HG03460 (cell line): ENCODE measurements around the gene SLIT3.

Experiments used
- ATAC-seq: cut with Tn5 transposase; IDR thresholded peaks from one replicate; pipeline ENCODE4 v1.9.1; 2021; ENCODE audit not compliant: unreplicated experiment

SLIT3 gene

DNA sequence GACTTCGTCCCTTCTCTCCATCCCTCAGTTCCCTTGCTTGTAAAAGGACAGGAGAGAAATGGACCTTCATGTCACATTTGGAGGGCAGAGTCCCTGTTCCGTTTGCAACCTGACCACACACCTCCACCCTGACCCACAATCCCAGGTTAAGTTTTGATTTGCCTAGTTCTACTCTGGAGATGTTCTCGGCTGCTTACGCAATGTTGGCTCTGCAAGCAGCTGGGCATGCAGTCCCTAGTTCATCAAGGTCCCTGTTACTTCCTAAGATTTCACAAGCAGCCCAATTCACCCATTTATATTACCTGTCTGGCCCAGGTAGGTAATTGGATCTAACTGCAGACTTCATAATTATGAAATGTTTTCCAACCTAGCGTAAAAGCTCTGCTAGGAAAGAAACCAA, 28.8 kb downstream of the SLIT3 start:
- ATAC-seq = no peak

DNA sequence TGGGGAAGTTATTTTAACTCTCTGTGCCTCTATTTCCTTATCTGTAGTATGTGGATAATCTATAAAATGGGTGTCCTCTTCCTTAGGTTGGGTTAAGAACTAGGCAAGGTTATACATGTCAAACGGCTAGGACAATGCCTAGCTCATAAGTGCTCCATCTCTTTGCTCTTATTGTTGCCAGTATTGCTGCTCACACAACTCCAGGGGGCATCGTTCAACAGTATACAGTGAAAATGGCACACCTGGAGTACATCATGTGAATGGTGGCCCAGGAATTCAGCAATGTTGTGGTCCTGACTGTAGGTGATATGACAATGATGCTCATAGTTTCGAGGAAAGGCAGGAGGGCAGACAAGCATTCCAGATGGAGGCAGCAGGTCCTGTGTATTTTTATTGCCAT, 30.1 kb downstream of the SLIT3 start:
- ATAC-seq = no peak

DNA sequence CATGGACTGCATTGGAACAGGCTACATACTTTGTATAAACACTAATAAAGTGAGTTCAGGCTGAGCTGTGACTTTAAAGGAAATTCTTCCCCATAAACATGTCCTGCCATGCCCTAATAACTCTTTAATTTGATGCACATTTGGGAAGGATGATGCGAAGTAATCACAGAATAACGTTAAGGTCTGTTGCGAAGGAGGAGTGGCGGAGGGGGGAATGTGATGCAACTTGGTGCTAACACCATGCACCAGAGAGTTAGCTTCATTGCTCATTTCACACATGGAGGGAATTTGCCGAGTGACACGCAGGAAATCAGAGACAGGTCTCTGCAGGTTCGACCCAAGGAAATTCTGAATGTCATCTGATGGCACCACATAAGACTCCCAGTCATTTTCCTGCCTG, 32.9 kb downstream of the SLIT3 start:
- ATAC-seq = no peak

DNA sequence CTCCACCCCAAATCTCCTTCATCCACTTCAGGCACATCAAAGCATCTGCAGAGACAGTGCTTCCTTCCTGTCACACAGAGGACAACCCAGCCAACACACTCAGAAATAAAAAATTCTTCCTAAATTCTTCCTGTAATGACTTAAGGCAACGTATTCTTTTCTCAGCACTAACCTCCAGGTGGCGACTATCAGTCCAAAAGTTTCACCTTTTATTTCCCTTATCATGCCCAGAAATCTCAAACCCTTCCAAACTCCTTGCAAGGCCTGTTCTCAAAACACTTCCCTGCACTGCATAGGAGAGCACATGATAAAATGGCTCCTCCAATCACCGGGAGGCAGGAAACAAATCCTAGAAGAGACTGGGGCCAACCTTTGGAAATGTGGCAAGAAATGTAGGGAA, 35.1 kb downstream of the SLIT3 start:
- ATAC-seq = no peak

DNA sequence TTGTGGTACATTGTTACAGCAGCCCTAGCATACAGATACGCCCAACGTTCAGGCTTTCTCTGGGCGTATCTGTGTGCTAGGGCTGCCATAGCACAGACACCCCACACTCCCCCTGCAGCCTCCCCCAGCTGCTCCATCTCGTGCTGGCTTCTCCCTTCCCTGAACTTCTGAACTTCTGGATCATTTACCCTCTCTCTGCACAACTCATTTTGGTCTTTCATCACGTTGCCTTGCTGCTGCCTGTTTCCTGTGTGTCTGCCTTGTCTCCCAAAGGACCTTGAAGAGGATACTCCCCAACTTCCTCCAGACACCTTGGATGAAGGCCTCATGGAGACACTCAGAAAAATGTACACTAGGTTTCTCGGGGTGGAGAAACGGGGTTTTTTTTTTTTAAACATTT, 37.3 kb downstream of the SLIT3 start:
- no peak for ATAC-seq

DNA sequence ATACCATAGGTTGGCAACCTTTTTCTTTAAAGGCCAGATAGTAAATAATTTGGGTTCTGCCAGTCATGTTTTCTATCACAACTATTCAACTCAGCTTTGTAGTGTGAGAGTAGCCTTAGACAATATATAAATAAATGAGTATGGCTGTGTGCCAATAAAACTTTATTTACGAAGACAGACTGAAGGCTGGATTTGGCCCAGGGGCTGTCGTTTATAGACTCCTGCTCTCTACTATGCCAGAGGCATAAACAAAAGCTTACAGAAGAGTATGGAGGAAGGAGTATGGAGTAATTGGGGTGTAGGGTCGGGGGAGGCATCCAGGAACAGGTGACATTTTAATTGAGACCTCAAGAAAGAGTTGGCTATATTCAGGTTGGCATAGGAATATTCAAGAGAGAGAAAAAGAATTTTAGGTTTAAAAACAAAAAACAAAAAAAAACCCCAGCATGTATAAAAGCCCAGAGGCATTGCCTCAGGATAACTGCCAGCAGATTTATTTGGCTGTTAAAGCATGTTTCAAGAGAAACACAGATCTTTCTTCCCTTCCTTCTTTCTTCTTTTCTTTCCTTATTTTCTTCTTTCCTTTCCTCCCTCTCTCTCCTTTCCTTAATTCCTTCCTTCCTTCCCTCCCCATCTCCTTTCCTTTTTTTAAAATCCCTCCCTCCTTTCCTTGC, 39.9 kb downstream of the SLIT3 start:
- no peak for ATAC-seq

DNA sequence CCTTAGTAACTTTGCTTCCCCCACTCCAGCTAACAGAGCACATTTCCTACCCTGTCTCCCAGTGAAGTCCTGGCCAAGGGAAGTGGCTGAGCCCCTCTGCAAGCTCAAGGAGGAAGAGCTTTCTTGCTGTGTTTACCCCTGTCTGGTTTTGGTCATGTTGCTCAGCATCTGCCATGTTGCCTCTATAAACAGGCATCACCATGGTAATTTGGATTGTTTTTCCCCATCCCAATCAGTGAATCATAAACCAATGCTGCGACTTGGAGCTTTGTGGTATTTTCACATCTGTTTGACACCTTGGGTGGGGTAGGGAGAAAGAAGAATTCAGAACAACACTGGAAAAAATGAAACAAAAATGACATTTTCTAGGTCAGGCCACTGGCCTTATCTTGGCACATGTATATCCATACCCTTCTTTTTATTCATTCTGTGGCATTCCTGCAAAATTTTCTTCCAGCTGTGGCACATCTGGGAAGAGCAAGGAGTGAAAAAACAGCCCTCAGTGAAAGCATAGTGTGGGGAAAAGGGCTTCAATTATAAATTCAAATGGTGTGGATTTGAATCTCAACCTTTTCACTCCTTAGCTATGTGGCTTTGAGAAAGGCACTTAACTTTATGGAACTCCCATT, 42.5 kb downstream of the SLIT3 start:
- no peak for ATAC-seq

DNA sequence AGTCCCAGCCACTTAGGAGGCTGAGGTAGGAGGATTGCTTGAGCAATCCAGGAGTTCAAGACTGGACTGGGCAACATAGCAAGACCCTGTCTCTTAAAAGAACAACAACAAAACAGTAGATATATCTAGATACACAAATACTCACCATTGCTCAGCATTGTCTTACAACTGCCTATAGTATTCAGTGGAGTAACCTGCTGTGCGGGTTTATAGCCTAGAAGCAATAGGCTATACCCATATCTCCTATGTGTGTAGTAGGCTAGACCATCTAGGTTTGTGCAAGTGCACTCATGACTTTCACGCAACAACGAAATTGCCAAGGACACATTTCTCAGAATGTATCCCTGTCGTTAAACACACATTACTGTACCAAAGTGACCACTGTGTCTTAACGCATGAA, 44.7 kb downstream of the SLIT3 start:
- ATAC-seq = no peak

DNA sequence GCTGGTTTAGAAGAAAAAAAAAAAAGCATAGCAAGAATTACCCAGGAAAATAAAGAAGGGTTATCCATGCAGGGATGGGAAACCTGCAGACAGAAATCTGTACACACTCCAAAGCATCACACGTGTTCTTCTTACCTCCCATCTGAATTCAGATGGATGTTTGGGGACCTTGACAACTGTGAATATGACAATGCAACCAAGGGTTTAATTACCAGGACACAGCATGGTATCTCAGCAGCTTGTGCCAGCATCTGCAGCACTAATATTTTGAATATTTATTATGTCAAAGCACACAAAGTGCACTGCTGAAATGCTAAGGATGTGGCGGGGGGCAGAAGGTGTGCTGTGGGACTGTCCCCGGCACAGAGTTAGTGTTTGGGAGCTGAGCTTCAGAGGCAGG, 47.9 kb downstream of the SLIT3 start:
- ATAC-seq = no peak

DNA sequence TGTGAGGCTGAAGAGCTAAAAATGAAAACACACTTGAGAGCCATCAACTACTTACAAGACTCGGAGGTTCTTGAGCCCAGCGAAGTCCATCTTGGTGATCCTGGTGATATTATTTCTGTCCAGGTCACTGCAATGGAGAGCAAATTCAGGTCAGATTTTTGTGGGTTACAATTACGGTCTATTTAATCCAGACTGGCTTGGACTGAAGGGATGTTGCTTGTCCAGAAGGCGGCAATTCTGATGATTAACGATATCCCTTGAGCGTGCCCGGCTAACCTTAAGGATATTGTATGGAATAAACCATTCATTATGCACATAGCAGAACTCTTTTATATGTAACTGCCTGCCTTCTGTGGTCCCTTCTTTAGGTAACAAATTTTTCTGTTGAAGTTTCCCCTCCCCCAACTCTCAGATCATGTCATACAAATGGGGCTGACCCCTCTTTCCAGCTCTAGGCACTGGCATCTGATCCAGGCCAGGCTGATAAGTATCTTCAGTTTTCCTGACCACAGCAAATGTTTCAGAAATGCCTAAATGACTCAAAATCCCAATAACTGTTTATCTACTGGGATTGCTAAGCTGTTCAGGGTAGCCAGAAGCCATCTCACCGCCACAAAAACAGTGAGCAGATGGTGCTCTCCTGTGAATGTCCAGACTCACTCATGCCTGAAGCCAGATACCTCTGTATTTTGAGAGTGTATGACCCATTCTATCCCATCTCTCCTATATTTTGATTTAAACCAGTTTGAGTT, 49.4 kb downstream of the SLIT3 start:
- no peak for ATAC-seq

DNA sequence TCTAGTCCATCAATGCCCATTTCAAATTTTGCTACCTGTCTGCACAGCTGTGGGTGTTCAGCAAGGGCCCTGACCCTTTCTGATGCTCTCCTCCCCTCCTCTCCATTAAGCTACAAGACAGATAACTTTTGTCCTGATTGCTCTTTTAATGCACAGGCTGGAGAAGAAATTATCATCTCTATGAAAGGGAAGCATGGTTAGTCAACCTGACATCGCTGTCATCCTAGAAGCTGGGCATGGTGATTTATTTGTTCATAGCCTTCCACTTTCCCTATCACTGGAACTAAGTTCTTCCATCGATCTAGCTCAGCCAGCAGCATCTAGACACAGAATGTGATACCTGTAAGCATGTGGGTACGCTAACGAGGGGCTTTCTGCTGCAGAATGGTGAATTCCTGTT, 50.1 kb downstream of the SLIT3 start:
- ATAC-seq = no peak

DNA sequence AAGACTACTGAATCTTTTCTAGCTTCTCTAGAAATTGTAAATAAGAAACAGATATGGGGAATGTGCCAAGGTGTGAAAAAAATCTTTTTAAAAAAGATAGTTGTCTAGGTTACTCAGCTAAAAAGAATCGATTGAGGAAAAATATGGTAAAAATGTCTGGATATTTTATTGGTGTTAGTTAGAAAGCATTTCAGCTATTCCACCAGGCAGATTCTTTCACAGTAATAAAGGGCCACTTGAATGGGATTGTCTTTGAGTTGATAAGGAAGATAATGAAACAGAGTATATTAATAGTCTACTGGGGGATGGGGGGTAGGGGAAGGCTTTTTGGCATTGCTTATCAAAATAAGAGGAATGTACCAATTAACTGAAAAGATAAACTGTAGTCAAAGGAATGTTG, 51.9 kb downstream of the SLIT3 start:
- no peak for ATAC-seq

DNA sequence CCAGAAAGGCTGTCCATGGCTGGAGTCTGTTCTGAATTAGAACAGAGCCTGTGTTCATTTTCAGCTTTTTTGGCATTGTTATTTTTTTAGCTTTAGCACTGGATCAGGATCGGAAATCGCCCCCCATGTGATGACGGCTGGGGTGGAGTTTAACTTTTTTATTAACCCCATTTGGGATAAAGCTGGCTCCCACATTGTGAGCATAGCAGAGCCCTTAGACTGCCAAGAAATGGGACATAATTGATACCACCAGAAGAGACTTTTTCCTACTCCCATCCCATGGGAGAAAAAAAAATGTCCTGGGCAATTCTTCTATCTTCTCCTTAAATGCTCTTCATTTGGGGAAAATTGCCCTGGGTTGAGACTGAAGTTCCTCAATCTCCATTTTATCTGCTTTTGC, 52.4 kb downstream of the SLIT3 start:
- no peak for ATAC-seq

DNA sequence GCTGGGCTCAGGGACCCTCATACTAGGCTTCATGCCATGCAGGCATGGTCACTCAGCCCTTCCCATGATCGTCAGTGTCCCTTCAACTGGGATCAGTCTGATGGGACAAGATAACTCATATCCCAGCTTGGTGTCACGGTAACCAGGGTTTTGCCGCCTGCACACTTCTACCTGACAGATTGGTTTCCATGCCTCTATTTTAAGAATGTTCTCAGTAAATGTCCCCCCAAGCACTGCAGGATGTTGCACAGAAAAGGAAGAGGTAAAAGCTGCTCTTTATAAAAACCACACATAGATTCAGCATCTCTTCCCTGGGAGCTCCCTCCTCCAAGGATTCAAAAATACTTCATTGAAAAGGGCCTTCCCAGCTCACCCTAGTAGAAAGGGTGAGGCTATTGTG, 56.1 kb downstream of the SLIT3 start:
- ATAC-seq = no peak

DNA sequence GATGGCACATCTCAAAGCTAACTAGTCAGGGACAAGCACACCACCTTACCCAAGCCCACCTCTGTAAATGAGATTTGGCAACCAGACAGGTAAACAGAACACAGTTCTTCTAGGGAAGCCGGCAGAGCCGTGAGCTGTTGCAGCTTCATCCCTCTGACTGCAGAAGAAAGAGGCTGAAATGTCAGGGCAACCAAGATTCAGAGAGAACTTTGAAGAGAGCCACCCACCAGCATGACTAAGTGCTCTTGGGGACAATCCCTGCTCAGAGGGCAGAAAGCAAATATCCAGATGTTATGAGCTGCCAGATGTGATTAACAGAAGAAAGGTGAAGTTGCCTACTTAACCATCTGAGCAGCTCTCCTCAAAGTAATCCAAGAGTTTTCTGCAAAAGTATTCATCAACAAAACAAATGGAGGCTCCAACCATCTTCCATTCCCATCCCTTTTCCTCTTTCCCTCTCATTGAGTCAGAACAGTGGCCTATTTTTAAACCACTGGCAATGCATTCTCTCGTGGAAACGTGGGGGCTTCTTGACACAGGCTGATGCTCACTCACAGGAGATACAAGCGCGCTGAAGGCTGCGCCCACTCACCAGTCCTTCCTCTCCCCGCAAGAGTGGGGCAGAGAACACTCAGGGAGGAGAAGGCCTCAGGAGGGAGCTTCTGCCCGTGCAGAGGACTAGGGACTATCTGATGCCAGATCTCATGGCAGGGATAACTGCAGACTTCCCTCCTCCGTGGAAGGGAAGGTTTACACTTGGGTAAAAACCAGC, 57.1 kb downstream of the SLIT3 start:
- no peak for ATAC-seq

DNA sequence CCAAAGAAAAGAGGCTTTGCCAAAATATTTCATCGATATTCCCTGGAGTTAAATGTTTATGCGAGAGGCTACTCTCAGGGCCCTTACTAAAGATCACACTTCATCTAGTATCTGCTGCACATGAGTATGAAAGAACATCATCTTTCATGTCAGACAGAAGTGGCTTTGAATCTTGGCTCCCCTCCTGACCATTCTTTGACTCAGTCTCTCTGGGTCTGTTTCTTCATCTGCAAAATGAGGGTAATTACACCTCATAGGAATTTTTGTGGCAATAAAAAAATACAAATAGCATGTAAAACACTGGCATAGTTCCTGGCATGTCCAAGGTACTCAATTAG, 58.1 kb downstream of the SLIT3 start:
- ATAC-seq = no peak

DNA sequence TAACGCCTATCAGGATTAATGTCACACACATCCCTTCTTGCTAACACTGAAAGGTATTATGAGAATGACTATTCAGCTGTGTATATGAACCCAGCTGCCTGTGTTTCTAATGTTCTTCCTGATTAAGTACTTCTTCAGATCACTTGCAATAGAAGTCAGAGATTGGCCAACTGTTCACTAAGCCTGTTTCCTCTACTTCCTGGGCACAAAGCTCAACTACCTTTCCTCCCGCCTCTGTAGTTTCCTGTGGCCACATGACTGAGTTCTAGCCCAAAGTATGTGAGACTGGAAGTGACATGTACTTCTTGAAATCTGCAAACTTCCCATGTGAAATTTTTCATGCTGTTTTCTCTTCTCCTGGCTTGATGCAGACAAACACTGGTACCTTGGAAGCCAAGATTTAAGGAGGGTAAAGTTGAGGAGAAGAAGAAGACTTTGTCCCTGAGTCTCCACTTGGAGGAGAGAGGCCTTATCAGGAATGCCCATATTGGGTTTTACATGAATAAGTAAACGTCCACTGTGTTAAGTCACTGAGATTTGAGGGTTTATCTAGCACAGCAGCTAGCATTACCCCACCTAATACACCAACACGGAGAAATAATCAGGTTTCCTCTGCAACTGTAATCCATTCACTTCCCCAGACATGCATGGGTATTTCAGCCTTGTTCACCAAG, 58.6 kb downstream of the SLIT3 start:
- no peak for ATAC-seq

DNA sequence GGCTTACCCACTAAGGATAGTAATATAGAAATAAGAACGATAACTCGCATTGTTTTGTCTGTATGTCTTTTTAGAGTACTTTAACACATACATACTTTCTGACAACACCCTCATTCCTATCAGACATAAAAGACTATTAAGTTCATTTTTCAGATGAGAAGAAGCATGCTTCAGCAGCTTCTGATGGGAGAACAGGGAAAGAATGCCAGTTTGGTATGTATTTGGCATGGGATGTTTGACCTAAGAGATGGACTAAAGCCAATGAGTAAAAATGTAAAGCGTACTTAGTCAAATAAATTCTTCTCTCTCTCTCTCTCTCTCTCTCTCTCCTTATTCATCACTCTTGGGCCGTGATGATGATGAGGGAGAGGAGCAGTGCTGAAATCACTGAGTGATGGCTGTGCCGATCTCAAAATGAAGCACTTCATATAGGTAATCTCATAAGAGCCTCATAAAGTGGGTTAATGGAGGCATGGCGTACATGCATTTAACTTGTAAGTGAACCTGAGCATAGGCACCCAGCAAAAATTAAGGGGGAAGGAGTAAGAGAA, 71.5 kb downstream of the SLIT3 start:
- no peak for ATAC-seq

DNA sequence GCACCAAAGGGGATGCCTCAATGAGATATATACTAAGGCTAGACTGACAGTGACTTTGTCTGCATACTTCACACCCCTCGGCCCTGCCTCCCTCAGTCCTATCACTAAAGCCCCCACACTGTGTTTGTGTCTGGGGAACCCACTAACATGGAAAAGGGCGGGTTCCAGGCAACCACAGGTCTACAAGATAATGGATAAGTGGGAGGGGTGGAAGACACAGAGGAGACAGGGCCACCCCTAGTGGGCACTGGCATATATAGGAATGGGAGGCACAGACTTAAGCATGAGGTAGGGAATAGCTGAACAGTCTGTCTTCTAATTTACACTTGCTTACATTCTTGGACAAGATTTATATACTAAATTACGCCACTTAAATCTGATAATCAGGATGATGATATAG, 74.0 kb downstream of the SLIT3 start:
- ATAC-seq = no peak

DNA sequence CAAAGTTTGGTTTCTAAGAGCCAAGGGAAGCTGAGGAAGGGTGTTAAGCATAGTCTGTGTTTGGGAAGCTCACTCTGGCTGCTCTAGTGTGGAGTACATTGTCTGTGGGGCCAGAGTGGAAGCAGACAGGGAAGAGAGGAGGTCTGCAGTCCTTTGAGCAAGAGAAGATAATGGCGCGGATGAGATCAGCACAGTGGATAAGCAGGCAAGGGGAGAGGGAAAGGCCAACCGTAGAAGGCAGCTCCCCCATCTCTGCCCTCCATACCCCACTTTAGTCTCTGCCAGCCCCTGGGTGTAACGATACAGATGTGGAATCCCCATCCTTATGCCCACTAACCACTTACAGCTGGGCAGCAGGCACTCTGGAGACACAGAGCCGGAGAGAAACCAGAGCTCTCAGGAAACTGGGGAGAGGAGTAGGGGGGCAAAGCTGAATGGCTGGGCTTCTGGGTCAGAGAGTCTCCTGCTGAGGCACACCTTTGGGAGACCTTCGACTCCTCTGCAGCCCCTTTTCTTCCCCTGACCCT, 75.0 kb downstream of the SLIT3 start:
- ATAC-seq = no peak

DNA sequence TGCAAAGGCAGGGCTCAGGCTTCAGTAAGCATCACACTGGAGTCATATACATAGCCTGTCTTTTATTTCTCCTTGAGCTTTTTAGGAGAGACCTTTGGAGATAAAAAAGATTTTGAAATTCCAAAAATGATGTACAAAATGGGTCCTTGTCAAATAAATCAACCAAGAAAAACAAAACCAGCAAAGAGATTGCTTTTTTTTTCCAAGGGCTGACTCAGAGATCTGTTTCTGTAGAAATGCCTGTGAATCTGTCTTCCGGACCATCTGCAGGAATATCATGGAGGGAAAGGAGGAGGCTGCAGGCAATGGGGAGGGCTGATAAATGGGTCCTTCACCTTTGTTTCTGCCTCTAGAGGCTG, 77.4 kb downstream of the SLIT3 start:
- ATAC-seq = no peak
